Measurements from ENCODE around the gene CTRB2.

CTRB2 gene

DNA sequence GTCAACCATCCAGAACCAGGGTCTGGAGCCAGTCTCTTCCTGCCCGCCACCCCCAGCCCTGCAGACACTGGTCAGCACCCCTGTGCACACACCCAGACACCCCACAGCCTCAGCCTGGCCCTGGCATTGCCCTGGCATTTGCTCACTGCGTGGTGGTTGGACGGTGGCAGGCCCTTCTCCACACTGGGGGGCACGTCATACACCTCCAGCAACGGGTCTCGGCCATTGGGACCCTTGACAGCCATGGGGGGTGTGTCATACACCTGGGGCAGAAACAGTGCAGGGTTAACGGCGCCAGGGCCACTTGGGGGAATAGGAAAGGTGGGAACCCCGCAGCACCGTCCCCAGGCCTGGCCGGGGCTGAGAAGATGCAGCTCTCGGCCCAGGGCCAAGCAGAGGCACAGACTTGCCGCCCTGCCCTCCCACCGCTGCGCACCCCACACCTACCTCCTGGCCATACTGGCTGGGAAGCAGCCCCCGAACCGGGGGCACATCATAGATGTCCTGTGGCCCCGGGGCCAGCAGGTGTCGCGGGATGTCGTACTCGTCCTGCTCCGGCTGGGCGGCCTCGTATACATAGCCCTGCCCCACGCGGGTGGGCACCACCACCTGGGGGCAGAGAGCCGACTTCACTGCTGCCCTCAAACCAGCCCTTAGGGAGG lies 29.9 kb upstream of the CTRB2 start:
- no peaks in the 10 kb centered on the region for H3K27me3 Mint-ChIP-seq
- peaks cover 10% of the 10 kb centered on the region for H3K4me1 Mint-ChIP-seq (ENCODE audit: low read depth)
- no peak overlapping the region for H3K4me3 Mint-ChIP-seq
- no peaks in the 10 kb centered on the region for H3K36me3 Mint-ChIP-seq (ENCODE audit: low read depth)
- no peak overlapping the region for H3K27ac Mint-ChIP-seq
- H3K9me3 Mint-ChIP-seq = no peaks in the 10 kb centered on the region
- no peak for DNase-seq

- Mint-ChIP-seq H3K36me3 (ENCODE audit: low read depth) (no peaks in the 10 kb centered on the region), H3K27ac (no peak overlapping the region), H3K9me3 (no peaks in the 10 kb centered on the region), H3K27me3 (no peaks in the 10 kb centered on the region), H3K4me3 (no peak overlapping the region), H3K4me1 (ENCODE audit: low read depth) (peaks cover 10% of the 10 kb centered on the region)
- no peak for DNase-seq
Observed at GRCh38 chr16:75236232-75236631, 29.3 kb upstream of the CTRB2 start.

GRCh38 chr16:75235721-75236193 lies 28.8 kb upstream of the CTRB2 start:
- no peak for DNase-seq
- Mint-ChIP-seq H3K27me3 (no peaks in the 10 kb centered on the region), H3K4me3 (no peak overlapping the region), H3K4me1 (ENCODE audit: low read depth) (peaks cover 10% of the 10 kb centered on the region), H3K27ac (no peak overlapping the region), H3K36me3 (ENCODE audit: low read depth) (no peaks in the 10 kb centered on the region), H3K9me3 (no peaks in the 10 kb centered on the region)

DNA sequence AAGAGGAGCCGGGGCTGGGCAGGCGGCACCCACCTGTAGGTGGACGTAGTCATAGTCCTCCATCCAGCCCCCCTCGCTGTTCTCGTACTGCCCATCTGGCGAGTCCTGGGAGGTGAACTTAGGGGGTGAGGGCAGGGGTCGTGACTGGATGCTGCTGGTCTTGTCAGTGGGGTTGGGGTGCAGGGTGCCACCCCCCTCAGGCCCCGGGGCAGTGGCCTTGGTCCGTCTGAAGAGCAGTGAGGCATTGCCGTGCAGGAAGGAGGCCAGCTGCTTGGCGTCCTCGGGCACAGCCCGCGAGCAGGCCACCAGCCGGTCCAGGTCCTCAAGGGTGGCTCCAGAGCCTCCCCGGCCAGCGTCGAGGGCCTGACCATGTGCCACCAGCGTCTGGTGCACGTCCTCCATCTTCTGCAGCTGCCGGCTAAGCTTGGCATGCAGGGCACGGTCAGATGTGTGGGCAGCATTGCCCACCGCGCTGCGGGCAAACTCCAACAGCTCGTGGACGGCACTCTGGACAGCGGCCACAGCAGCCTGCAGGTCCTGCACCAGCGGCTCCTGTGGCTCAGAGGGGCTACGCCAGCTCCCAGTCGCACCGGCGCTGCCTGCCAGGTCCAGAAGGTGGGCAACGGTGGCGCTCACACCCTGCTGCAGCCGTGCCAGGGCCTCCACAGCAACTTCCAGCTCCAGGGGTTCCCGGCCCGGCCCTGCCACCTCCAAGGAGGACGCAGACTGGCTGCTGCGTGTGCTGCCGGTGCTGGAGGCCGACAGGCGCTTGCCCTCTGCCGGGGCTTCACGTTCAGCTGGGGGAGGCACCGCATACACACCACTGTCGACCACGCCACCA lies 28.1 kb upstream of the CTRB2 start:
- no peaks in the 10 kb centered on the region for H3K27me3 Mint-ChIP-seq
- DNase-seq = no peak
- no peak overlapping the region for H3K4me3 Mint-ChIP-seq
- H3K27ac Mint-ChIP-seq = no peak overlapping the region
- no peaks in the 10 kb centered on the region for H3K9me3 Mint-ChIP-seq
- peaks cover 10% of the 10 kb centered on the region for H3K4me1 Mint-ChIP-seq (ENCODE audit: low read depth)
- no peaks in the 10 kb centered on the region for H3K36me3 Mint-ChIP-seq (ENCODE audit: low read depth)

DNA sequence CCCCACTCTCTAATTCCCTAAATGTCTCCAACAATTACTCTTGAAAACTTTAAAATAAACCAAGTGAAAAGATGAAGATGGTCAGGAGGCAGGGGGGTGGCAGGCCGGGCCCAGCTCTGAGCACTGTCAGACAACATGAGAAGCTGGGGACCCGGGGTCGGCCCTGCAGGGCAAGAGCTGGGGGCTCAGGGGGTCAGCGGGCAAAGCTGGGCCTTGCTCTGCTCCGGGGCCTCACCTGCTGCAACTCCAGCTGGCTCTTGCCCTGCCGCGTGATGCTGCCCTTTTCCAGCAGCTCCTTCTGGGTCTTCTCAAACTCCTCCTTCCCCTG lies 26.6 kb upstream of the CTRB2 start:
- Mint-ChIP-seq H3K36me3 (ENCODE audit: low read depth) (no peaks in the 10 kb centered on the region), H3K9me3 (no peaks in the 10 kb centered on the region), H3K27me3 (no peaks in the 10 kb centered on the region), H3K27ac (no peak overlapping the region), H3K4me3 (no peak overlapping the region), H3K4me1 (ENCODE audit: low read depth) (peaks cover 10% of the 10 kb centered on the region)
- DNase-seq = no peak

- Mint-ChIP-seq H3K9me3 (no peaks in the 10 kb centered on the region), H3K36me3 (ENCODE audit: low read depth) (no peaks in the 10 kb centered on the region), H3K4me1 (ENCODE audit: low read depth) (peaks cover 10% of the 10 kb centered on the region), H3K27me3 (peaks cover 3% of the 10 kb centered on the region), H3K27ac (no peak overlapping the region), H3K4me3 (no peak overlapping the region)
- DNase-seq = no peak
Observed at GRCh38 chr16:75231570-75231969, 24.6 kb upstream of the CTRB2 start.

DNA sequence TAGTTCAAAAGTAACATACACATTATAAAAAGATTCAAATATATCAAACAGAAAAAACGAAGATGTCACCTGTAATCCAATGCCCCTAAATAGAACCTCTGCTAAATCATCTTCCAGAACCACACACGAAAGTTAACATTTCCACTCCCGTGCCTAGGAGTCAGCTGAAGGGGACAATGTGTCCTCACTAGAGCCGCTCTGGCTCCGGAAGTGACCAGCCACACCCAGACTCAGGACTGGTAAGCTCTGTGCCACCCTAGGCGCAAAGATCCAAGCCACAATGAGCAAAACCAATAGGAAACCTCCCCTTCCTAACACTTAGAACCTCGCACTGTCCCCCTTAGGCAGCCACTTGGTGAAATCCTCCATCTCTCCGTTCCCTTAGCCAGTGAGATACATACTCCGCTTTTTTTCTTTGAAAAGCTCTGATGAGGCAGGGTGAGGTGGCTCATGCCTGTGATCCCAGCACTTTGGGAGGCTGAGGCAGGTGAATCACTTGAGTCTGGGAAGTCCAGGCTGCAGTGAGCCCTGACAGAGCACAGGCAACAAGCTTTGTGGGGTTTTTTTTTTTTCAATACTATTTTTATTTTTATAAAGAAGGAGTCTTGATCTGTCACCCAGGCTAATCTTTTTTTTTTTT lies 23.6 kb upstream of the CTRB2 start:
- H3K27ac Mint-ChIP-seq = no peak overlapping the region
- no peaks in the 10 kb centered on the region for H3K36me3 Mint-ChIP-seq (ENCODE audit: low read depth)
- no peak for DNase-seq
- peaks cover 3% of the 10 kb centered on the region for H3K4me1 Mint-ChIP-seq (ENCODE audit: low read depth)
- no peaks in the 10 kb centered on the region for H3K9me3 Mint-ChIP-seq
- peaks cover 4% of the 10 kb centered on the region for H3K27me3 Mint-ChIP-seq
- no peak overlapping the region for H3K4me3 Mint-ChIP-seq

DNA sequence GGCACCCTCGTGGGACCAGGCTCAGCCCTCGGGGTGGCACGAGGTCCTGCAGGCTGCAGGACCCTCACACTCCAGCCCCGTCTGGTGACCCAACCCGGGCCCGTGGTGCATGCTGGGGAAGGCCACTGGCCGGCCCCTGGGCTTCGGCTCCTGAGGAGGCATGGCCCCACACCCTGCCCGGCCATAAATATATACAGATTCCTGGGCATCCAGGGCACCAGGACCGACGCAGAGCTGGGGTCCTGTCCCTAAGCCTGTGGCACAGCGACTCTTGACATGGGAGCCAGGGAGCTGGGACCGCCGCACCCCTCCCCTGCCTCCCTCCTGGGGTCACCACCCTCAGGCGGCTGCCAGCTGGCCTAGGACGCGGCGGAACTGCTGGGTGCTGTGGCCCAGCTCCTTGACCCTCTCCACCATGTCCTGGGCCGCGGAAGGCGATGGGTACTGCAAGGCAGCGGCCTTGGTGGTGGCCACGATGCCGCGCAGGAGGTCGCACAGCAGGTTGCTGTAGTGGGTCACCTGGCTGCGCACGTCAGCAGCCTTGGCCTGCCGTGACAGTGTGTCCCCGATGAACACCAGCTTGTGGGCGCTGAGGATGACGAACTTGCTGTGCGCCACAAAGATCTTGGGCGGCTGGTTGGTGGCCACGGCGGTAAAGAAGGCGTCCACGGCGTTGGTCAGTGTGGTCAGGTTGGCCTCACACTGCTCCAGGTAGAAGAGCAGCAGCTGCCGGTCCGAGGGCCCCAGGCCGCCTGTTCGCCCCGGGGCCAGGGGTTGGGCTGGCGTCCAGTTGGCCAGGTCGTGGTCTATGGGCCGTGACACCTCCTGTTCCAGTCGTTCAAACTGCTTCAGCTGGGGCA lies 22.4 kb upstream of the CTRB2 start:
- DNase-seq = no peak
- Mint-ChIP-seq H3K9me3 (no peaks in the 10 kb centered on the region), H3K27me3 (peaks cover 5% of the 10 kb centered on the region), H3K4me1 (ENCODE audit: low read depth) (peaks cover 3% of the 10 kb centered on the region), H3K36me3 (ENCODE audit: low read depth) (no peaks in the 10 kb centered on the region), H3K4me3 (no peak overlapping the region), H3K27ac (no peak overlapping the region)

- Mint-ChIP-seq H3K27me3 (peaks cover 5% of the 10 kb centered on the region), H3K4me3 (no peak overlapping the region), H3K36me3 (ENCODE audit: low read depth) (no peaks in the 10 kb centered on the region), H3K27ac (no peak overlapping the region), H3K4me1 (ENCODE audit: low read depth) (no peaks in the 10 kb centered on the region), H3K9me3 (no peaks in the 10 kb centered on the region)
- no peak for DNase-seq
Observed at GRCh38 chr16:75228143-75228976, 21.4 kb upstream of the CTRB2 start.

- H3K9me3 Mint-ChIP-seq = no peaks in the 10 kb centered on the region
- no peak overlapping the region for H3K27ac Mint-ChIP-seq
- no peak for DNase-seq
- peaks cover 5% of the 10 kb centered on the region for H3K27me3 Mint-ChIP-seq
- H3K36me3 Mint-ChIP-seq (ENCODE audit: low read depth) = no peaks in the 10 kb centered on the region
- H3K4me3 Mint-ChIP-seq = no peak overlapping the region
- no peaks in the 10 kb centered on the region for H3K4me1 Mint-ChIP-seq (ENCODE audit: low read depth)
Observed at GRCh38 chr16:75227361-75228142, 20.6 kb upstream of the CTRB2 start.

- no peak overlapping the region for H3K4me3 Mint-ChIP-seq
- H3K27ac Mint-ChIP-seq = no peak overlapping the region
- H3K9me3 Mint-ChIP-seq = no peaks in the 10 kb centered on the region
- peaks cover 5% of the 10 kb centered on the region for H3K27me3 Mint-ChIP-seq
- H3K4me1 Mint-ChIP-seq (ENCODE audit: low read depth) = no peaks in the 10 kb centered on the region
- no peak for DNase-seq
- H3K36me3 Mint-ChIP-seq (ENCODE audit: low read depth) = no peaks in the 10 kb centered on the region
Observed at GRCh38 chr16:75226550-75227360, 19.8 kb upstream of the CTRB2 start.

DNA sequence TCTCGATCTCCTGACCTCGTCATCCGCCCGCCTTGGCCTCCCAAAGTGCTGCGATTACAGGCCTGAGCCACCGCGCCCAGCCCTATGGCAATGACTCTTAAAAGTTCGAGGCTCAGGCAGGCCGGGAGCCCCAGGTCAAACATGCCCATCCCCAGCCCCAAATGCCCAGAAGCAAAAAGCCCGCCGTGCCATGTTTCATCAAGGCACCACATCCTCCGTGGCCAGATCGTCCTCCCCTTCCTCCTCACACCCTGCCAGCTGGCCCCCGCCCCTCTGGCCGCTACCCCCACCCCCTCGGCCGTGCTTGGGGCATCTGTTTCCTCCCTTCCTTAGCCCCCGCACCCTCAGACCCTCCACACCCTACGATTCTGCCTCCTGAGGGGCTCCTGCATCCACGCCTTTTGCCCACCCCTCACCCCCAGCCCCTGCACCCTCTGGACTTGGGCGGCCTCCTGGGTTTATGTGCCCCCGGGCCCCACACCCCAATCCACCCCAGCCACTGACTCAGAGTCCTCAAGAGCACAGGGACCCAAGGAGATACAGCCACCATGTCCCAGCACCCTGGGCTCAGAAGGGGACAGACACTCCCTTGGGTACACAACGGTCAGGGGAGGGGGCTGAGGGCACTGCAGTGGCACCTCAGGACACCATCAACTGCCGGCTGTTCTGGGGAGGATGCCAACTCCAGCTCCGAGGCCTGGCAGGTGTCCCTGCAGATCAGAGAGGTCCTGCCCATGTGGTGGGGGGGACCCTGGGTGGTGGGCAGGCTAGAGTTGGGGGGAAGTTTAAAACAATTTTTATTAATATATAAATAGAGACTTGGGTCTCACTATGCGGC lies 18.9 kb upstream of the CTRB2 start:
- H3K9me3 Mint-ChIP-seq = no peaks in the 10 kb centered on the region
- no peak overlapping the region for H3K4me3 Mint-ChIP-seq
- H3K4me1 Mint-ChIP-seq (ENCODE audit: low read depth) = no peaks in the 10 kb centered on the region
- H3K27ac Mint-ChIP-seq = no peak overlapping the region
- no peaks in the 10 kb centered on the region for H3K36me3 Mint-ChIP-seq (ENCODE audit: low read depth)
- no peak for DNase-seq
- H3K27me3 Mint-ChIP-seq = peaks cover 5% of the 10 kb centered on the region

All from activated T-cell treated with anti-CD3 and anti-CD28 coated beads, Interleukin-2, amount 50 U/mL, for 24 hours (primary cell).